LNCAP (cell line): ENCODE measurements around the gene ATP2A3.

ENCODE experiments used
- TF ChIP-seq, protein P1 (sequence below): fragments of 450-650 bp; IDR thresholded peaks from 2 replicates; pipeline ENCODE4 v1.5.1; 2017; ENCODE audit warnings: mild to moderate bottlenecking

The ATP2A3 gene

DNA sequence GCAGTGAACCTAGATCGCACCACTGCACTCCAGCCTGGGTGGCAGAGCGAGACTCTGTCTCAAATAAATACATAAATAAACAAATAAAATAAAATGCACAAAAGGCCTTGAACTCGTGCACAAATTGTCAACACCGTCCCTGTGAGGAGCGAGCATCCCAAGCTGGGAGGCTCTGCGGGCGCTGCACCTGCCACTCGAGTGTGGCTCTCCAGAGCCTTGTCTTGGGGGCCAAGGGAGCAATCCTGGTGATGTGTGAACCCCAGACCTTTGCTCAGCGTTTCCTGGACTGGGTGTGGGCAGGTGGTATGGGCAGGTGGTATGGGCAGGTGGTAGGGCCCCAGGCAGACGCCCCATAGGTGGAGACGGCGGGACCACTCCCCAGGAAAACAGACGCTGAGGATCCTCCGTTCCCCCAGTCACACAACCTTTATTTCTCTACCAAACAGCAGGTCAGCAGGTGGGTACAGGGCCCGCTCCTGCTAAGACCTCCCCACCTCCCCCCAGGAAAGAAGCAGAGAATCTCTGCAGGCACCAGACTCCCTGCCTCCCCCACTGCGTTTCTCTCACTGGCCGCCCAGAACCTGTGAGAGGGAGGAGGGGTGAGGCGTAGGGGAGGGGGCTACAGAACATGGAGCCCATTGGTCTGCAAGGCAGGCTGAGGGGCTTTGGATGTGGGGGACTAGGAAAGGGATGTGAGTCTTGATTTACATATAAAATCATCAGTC lies 40.6 kb downstream of the ATP2A3 start:
- TF ChIP-seq, protein P1, sequence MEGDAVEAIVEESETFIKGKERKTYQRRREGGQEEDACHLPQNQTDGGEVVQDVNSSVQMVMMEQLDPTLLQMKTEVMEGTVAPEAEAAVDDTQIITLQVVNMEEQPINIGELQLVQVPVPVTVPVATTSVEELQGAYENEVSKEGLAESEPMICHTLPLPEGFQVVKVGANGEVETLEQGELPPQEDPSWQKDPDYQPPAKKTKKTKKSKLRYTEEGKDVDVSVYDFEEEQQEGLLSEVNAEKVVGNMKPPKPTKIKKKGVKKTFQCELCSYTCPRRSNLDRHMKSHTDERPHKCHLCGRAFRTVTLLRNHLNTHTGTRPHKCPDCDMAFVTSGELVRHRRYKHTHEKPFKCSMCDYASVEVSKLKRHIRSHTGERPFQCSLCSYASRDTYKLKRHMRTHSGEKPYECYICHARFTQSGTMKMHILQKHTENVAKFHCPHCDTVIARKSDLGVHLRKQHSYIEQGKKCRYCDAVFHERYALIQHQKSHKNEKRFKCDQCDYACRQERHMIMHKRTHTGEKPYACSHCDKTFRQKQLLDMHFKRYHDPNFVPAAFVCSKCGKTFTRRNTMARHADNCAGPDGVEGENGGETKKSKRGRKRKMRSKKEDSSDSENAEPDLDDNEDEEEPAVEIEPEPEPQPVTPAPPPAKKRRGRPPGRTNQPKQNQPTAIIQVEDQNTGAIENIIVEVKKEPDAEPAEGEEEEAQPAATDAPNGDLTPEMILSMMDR, result no peak

DNA sequence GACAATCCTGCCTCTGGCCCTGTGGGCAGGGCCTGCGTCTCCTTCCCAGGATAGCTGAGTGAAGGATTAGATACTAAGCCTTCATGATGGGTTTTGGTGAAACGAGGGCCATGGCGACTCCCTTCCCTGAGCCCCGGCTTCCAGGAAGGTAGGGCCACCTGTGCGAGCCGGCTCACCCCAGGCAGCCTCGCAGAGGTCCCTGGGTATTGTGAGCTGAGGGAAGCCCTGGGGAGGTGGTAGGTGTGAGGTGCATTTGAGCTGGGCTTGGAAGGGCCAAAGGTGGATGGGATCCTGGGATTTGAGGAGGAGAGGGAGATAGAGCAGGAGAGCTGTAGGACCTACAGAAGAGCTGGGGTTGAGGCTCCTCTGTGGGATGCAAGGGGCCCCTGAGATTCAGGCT lies 41.5 kb downstream of the ATP2A3 start:
- TF ChIP-seq, protein P1, result no peak

GRCh38 chr17:3921502-3922319 lies 42.5 kb downstream of the ATP2A3 start:
- TF ChIP-seq, protein P1, result no peak

GRCh38 chr17:3921006-3921405 lies 43.2 kb downstream of the ATP2A3 start:
- TF ChIP-seq, protein P1, result no peak

GRCh38 chr17:3919123-3919624 lies 45.1 kb downstream of the ATP2A3 start:
- TF ChIP-seq, protein P1, result no peak

DNA sequence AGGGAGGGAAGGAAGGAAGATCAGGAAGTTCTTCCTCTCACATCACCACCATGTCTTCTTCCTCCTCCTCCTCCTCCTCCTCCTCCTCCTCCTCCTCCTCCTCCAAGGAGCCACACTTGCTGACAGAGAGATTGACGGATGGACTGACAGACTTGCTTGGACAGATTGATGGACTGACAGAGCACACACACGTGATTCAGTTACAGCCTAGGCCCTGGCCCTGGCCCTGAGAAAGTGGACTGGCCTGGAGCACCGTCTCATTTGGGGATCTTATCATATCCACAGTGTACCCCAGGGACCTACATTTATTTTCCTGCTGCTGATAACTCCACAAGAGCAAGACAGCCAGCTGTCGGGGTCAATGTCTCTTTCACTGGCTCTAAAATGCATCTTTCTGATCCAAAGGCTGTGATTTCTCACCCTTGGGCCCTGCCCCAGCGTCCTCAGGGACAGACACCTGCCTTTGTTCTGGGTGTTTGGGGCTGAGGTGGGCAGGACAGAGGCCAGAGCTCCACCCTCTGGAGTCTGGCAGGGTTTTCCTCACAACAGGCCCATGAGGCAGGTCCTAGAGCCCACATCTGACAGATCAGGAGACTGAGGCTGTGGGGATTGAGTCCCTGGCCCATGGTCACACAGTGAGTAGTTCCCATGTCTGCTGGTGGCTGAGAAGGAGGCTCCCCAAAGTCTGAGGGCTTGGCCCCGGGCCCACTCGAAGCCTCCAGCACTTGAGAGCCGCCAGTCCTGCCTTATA lies 45.7 kb downstream of the ATP2A3 start:
- TF ChIP-seq, protein P1, result no peak

DNA sequence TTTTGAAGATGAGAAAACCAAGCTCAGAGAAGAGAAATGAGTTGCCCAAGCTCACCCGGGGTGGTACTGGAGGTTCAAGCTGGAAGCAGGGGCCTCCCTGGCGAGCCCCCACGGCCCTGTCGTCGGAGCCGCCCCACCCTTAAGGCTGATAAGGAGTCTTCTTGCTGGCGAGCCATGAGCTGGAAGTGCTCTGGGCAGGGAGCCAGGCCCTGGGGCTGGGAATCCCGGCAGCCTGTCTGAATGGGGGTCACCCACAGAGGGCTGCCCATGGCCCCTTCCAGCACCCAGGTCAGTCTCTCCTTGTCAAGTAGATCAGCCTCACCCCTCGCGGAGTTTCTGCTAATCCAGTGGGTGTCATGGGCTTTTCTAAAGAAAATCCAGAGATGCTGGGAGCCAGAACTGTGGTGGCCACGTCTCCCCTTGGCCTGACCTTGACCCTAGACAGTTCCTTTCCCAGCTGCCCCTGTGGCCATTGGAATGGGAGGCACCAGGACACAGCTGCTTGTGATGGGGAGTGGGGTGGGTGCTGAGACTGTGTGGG lies 46.8 kb downstream of the ATP2A3 start:
- TF ChIP-seq, protein P1, result no peak
